ENCODE data around the gene GPC6.

DNA sequence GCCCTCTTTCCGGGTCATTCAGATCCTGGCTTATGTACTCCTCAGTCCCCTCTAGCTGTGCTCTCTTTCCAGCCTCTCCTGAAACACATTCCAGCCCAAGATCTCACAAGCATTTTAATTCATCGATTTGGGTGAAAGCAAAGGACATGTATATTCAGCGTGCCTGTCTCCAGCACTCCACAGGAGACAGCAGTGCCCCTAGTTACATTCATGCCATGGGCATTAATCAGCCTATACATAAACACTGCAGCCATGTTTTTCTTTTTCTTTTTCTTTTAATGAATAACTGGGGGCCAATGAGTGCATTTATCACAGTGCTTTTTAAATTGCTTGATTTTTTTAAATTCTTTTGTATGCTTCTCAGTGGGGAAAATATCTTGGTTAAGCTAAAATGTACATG is 1053.7 kb downstream of the GPC6 start:
- TF ChIP-seq POLR2A (IDR thresholded peaks at IDR 0.05) (no peak), POLR2AphosphoS5 (IDR thresholded peaks at IDR 0.05) (no peak)
